Left ventricle myocardium superior (tissue), 1 donor: ENCODE data around the gene ZNF594. TPM values are rescaled to one million over a fixed set of nuclear protein-coding genes. Genes with fewer than 3 reads are reported as not detected.
"Not testable (repeated sequence)": the region's sequence is repeated elsewhere in the genome, so short reads cannot be mapped to it uniquely, and the experiment has no call there.

Experiments
- ATAC-seq: fragments of 200-7000 bp; cut with Tn5 transposase; one replicate; pipeline ENCODE4 v1.9.1; 2020; ENCODE audit warnings: mild to moderate bottlenecking, moderate library complexity
- DNase-seq: peaks from one replicate; pipeline ENCODE4 v3.0.0-alpha.2; 2020
- intact Hi-C: fragments of 100-400 bp; cut with micrococcal nuclease; formaldehyde crosslinking; loops from one replicate; pipeline ENCODE4 v1.11.0; 2022
- total RNA-seq: library from RNA; stranded (reverse); fragmentation: NEBNext Ultra II Directional; extraction: Animal tissue kit (Norgen Biotek cat#: 25700); gene quantifications from one replicate; pipeline ENCODE4 v1.2.1, GENCODE V29; 2021
- donor health status: DM: no; HTN: yes; CAD: no; lungs with severe emphysema.

ZNF594 gene
- total RNA-seq, 1 donor from 2014 or later = 7.5 TPM

- DNase-seq (no peak), ATAC-seq (no peak)
- intact Hi-C loops = no loop called here
These were observed 52.8 kb downstream of the ZNF594 start for GRCh38 chr17:5138616-5139457.

GRCh38 chr17:5138198-5138544, 53.5 kb downstream of the ZNF594 start:
- intact Hi-C loops, ATAC-seq, DNase-seq: not testable (repeated sequence)

- intact Hi-C loops, ATAC-seq, DNase-seq: not testable (repeated sequence)
These were observed 54.0 kb downstream of the ZNF594 start for GRCh38 chr17:5137511-5138197.

- intact Hi-C loops, DNase-seq, ATAC-seq: not testable (repeated sequence)
These were observed 54.9 kb downstream of the ZNF594 start for GRCh38 chr17:5136580-5137412.

- intact Hi-C loops = no loop called here
- no peak for ATAC-seq
- no peak for DNase-seq
These were observed 55.7 kb downstream of the ZNF594 start for GRCh38 chr17:5135726-5136579.

- ATAC-seq, DNase-seq, intact Hi-C loops: not testable (repeated sequence)
These were observed 56.4 kb downstream of the ZNF594 start for GRCh38 chr17:5135131-5135712.

- ATAC-seq, intact Hi-C loops, DNase-seq: not testable (repeated sequence)
These were observed 57.1 kb downstream of the ZNF594 start for GRCh38 chr17:5134571-5134970.

GRCh38 chr17:5133961-5134360, 57.7 kb downstream of the ZNF594 start:
- ATAC-seq, intact Hi-C loops, DNase-seq: not testable (repeated sequence)

GRCh38 chr17:5133311-5133710, 58.4 kb downstream of the ZNF594 start:
- intact Hi-C loops = no loop called here
- DNase-seq = no peak
- no peak for ATAC-seq

- intact Hi-C loops, DNase-seq, ATAC-seq: not testable (repeated sequence)
These were observed 59.0 kb downstream of the ZNF594 start for GRCh38 chr17:5132503-5133225.

- DNase-seq, ATAC-seq, intact Hi-C loops: not testable (repeated sequence)
These were observed 59.7 kb downstream of the ZNF594 start for GRCh38 chr17:5131799-5132502.

GRCh38 chr17:5131146-5131715, 60.4 kb downstream of the ZNF594 start:
- DNase-seq (no peak), ATAC-seq (no peak)
- intact Hi-C loops = no loop called here

GRCh38 chr17:5130687-5131086, 61.0 kb downstream of the ZNF594 start:
- DNase-seq, ATAC-seq, intact Hi-C loops: not testable (repeated sequence)

GRCh38 chr17:5130261-5130660, 61.4 kb downstream of the ZNF594 start:
- intact Hi-C loops, DNase-seq, ATAC-seq: not testable (repeated sequence)

- ATAC-seq, intact Hi-C loops: not testable (repeated sequence)
- peak; percentile 8 for DNase-seq
These were observed 61.9 kb downstream of the ZNF594 start for GRCh38 chr17:5129770-5130169.
